ENCODE measurements around the gene CCDC116. TPM values are rescaled to one million over a fixed set of nuclear protein-coding genes. Genes with fewer than 3 reads are reported as not detected.
A peak's percentile ranks its signal among the peaks of the same experiment; 100 is the strongest.

The CCDC116 gene
- total RNA-seq, 1 donor from 2014 or later, result 1.0 TPM

DNA sequence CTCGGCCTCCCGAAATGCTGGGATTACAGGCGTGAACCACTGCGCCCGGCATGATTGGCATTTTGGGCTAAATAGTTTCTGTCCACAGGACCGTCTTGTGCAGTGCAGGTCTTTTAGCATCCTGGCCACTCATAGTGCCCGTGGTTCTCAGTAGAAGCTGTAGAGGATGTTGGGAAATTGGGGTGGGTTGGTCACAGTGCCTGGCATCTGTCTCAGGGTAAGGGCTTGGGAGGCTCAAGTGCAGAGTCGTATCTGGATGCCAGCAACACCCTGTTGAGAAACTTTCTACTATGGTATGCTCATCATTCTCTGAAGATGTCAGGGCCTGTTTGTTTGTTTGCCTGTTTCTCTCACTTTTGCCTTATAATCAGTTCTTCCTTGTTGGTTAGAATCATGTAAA is 43.2 kb upstream of the CCDC116 start:
- Mint-ChIP-seq H3K36me3 (ENCODE audit: low read depth) (peaks cover 44% of the 10 kb centered on the region), H3K4me1 (peaks cover 70% of the 10 kb centered on the region), H3K4me3 (no peak overlapping the region), H3K9me3 (no peaks in the 10 kb centered on the region), H3K27me3 (no peaks in the 10 kb centered on the region), H3K27ac (peak overlapping the region; percentile 14)
- no peak for DNase-seq
- ATAC-seq (ENCODE audit: low read depth), result no peak
- ChIA-PET POLR2A (interaction anchor here (0.6 to 1.7 kb wide), 2 partner anchors 15 to 20 kb away, joined by 3 read pairs; no protein-coding TSS in a partner anchor), CTCF (no interaction called here)
- TF ChIP-seq, protein P1, sequence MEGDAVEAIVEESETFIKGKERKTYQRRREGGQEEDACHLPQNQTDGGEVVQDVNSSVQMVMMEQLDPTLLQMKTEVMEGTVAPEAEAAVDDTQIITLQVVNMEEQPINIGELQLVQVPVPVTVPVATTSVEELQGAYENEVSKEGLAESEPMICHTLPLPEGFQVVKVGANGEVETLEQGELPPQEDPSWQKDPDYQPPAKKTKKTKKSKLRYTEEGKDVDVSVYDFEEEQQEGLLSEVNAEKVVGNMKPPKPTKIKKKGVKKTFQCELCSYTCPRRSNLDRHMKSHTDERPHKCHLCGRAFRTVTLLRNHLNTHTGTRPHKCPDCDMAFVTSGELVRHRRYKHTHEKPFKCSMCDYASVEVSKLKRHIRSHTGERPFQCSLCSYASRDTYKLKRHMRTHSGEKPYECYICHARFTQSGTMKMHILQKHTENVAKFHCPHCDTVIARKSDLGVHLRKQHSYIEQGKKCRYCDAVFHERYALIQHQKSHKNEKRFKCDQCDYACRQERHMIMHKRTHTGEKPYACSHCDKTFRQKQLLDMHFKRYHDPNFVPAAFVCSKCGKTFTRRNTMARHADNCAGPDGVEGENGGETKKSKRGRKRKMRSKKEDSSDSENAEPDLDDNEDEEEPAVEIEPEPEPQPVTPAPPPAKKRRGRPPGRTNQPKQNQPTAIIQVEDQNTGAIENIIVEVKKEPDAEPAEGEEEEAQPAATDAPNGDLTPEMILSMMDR (IDR thresholded peaks at IDR 0.05), result no peak
- intact Hi-C loops (cut with micrococcal nuclease), result loop anchor here (5.0 kb wide), 1 partner anchor 53 kb away; the partner anchor contains the start of gene SDF2L1

DNA sequence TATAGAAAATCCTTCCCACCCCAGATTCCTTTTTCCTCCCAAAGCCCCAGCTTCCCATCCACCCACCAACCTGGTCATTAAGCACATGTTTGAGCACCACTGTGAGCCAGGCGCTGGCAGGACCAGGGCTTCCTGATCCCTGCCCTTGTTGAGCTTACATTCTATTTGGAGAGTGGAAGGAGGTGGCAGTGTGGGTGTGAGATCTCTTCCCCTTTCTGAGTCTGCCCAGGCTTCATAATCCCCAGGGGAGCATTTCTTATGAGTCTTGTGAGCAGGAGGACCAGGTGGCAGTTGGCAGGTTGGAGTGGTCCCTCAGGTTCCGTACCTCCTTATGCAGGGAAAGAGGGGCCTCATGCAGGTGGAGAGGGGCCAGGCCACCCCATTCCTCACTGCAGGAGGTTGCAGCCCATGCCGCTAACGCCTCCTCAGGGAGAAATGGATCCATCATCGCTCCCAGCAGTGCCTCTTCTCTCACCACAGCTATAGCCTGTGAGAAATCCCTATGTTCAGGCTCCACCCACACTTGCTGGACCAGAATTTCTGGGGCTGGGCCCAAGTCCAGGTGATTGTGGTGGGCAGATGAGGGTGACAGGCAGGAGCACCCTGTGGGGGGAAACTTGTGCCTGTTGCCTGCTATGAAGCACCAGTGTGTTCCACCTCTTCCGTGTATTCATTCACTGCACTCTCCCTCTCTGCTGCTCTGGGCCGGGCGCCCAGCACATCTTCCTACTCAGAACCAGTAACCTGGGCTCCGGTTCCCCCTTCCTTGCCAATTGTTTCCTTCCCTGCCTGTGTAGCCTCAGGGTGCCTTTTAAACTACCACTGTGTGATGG is 41.5 kb upstream of the CCDC116 start:
- H3K27ac Mint-ChIP-seq, result peak overlapping the region; percentile 73
- H3K4me3 Mint-ChIP-seq, result peak overlapping the region; percentile 35
- intact Hi-C loops (cut with micrococcal nuclease), result no loop called here
- H3K27me3 Mint-ChIP-seq, result no peaks in the 10 kb centered on the region
- peaks cover 53% of the 10 kb centered on the region for H3K36me3 Mint-ChIP-seq (ENCODE audit: low read depth)
- TF ChIP-seq, protein P1 (IDR thresholded peaks at IDR 0.05), result no peak
- DNase-seq (no peak), ATAC-seq (ENCODE audit: low read depth) (peak; percentile 69)
- peaks cover 67% of the 10 kb centered on the region for H3K4me1 Mint-ChIP-seq
- ChIA-PET CTCF (interaction anchor here (1.0 kb wide), 1 partner anchor 38 kb away, joined by 3 read pairs; no protein-coding TSS in a partner anchor), POLR2A (interaction anchor here (1.0 kb wide), 2 partner anchors 11 to 38 kb away, joined by 4 read pairs; no protein-coding TSS in a partner anchor)
- no peaks in the 10 kb centered on the region for H3K9me3 Mint-ChIP-seq

DNA sequence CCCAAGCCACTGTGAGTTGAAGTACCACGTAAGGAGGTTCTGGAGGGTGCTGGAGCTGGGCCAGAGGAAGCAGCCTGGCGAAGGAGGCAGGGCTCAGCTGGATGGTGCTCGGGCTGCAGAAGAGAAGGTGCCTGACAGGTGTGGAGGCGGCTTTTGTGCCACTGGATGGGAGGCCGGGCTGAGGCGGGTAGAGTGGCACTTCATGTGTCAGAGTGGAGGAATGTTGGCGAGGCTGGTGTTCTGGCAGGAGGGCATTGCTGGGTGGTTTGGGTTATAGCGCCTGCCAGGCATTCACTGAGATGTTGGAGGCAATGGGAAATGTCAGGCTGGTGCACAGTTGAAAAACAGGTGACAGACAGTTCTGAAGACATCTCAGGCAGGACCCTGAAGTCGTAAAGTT is 40.9 kb upstream of the CCDC116 start:
- ATAC-seq (ENCODE audit: low read depth), result no peak
- H3K9me3 Mint-ChIP-seq, result no peaks in the 10 kb centered on the region
- ChIA-PET POLR2A (no interaction called here), CTCF (no interaction called here)
- no peak overlapping the region for H3K27ac Mint-ChIP-seq
- H3K36me3 Mint-ChIP-seq (ENCODE audit: low read depth), result peaks cover 58% of the 10 kb centered on the region
- no peak for DNase-seq
- no peaks in the 10 kb centered on the region for H3K27me3 Mint-ChIP-seq
- intact Hi-C loops (cut with micrococcal nuclease), result no loop called here
- TF ChIP-seq, protein P1 (IDR thresholded peaks at IDR 0.05), result no peak
- no peak overlapping the region for H3K4me3 Mint-ChIP-seq
- peaks cover 65% of the 10 kb centered on the region for H3K4me1 Mint-ChIP-seq

DNA sequence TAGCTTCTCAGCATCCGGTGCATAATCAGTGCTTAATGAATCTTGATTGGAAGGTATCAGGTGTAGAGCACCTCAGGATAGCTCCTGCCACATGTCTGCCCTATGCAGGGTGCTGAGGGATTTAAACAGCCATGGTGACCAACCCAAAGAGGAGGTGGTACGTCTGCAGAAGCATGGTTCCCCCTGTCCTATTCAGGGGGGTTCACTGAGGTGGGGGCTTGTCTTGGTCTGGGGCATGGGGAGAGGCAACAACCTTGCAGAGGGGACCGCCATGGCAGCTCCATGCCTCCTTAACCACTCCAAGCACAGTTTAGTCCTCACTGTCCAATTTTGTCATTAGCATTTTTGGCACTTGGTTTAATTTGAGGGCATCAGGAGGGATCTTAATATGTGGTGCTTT is 40.1 kb upstream of the CCDC116 start:
- Mint-ChIP-seq H3K27me3 (no peaks in the 10 kb centered on the region), H3K27ac (no peak overlapping the region)
- POLR2A ChIA-PET, result interaction anchor here (1.0 kb wide), 1 partner anchor 36 kb away, joined by 3 read pairs; no protein-coding TSS in a partner anchor

More for the DNA sequence above, 40.1 kb upstream of the CCDC116 start:
- CTCF ChIA-PET, result no interaction called here
- no peak overlapping the region for H3K4me3 Mint-ChIP-seq
- ATAC-seq (ENCODE audit: low read depth) (no peak), DNase-seq (no peak)
- peaks cover 58% of the 10 kb centered on the region for H3K36me3 Mint-ChIP-seq (ENCODE audit: low read depth)
- H3K4me1 Mint-ChIP-seq, result peaks cover 58% of the 10 kb centered on the region
- no peaks in the 10 kb centered on the region for H3K9me3 Mint-ChIP-seq
- TF ChIP-seq, protein P1 (IDR thresholded peaks at IDR 0.05), result no peak
- intact Hi-C loops (cut with micrococcal nuclease), result no loop called here

All from activated B cell treated with CpG ODN at 0.5 μM for 24 hours (primary cell).